HL-60 (cell line): ENCODE results near the gene ROBO4.

Experiments used
- DNase-seq, 2 experiments: peaks; one replicate each; pipeline ENCODE4 v3.0.0-alpha.2; 2010 to 2020; ENCODE audit warnings: low read depth in 1 of 2, low spot score in 1 of 2
- H3K27ac ChIP-seq: fragments of 250-450 bp; sonication (Bioruptor Pico); replicated peaks from 2 replicates; pipeline ENCODE4 v1.5.1; 2020; ENCODE audit warnings: mild to moderate bottlenecking, moderate library complexity
- H3K27me3 ChIP-seq: fragments of 250-450 bp; sonication (Bioruptor Pico); 2 replicates; pipeline ENCODE4 v1.5.1; 2021; ENCODE audit warnings: mild to moderate bottlenecking, moderate library complexity; ENCODE audit not compliant: insufficient read depth, poor library complexity, severe bottlenecking
- H3K4me3 ChIP-seq: replicated peaks from 2 replicates; pipeline ENCODE4 v1.5.1; 2011; ENCODE audit warnings: mild to moderate bottlenecking, control low read depth, low read length; ENCODE audit not compliant: insufficient read depth
- CTCF ChIP-seq: IDR thresholded peaks from one replicate; pipeline ENCODE4 v1.5.1; 2011; ENCODE audit warnings: low read length, control low read depth, inconsistent platforms; ENCODE audit not compliant: insufficient read depth
- GABPA ChIP-seq: IDR thresholded peaks from 2 replicates; pipeline ENCODE4 v1.6.1; 2012; ENCODE audit warnings: low read depth
- POLR2AphosphoS5 ChIP-seq: IDR thresholded peaks from 2 replicates; pipeline ENCODE4 v1.6.1; 2012; ENCODE audit warnings: low read depth
- SPI1 ChIP-seq: IDR thresholded peaks from 2 replicates; pipeline ENCODE4 v1.6.1; 2012; ENCODE audit warnings: low read depth, mild to moderate bottlenecking, borderline replicate concordance
- TF ChIP-seq, protein P1 (sequence below): IDR thresholded peaks from 2 replicates; pipeline ENCODE4 v1.6.1; 2012; ENCODE audit warnings: low read depth; ENCODE audit not compliant: insufficient replicate concordance

ROBO4 gene

DNA sequence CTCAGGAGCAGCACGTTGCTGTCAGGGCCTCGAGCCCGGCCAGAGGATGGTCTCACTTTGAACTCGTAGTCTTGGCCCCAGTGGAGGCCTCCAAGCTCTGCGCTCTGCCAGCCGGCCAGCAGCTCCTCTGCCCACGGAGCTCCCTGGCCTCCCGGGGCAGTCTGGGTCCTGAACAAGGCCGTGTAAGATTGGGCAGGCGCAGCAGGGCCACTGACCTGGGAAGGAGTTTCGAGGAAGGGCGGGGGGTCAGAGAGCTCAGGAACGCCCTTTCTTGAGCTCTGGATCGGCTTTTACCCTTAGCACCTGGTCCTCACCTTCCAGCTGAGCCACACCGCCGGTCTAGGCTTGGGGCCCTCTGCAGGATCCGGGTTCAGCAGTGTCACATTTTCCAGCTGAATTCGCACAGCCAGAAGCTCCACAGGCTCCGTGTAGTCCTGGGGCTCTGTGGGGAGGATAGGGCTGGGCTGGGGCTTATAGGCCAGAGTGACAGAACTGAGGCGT lies 2.1 kb downstream of the ROBO4 start:
- H3K27me3 ChIP-seq: peaks cover 2% of the 10 kb centered on the region
- no peak overlapping the region for H3K27ac ChIP-seq
- no peak for DNase-seq

GRCh38 chr11:124894606-124895430 lies 2.8 kb downstream of the ROBO4 start:
- Histone ChIP-seq H3K27ac (no peak overlapping the region), H3K27me3 (no peaks in the 10 kb centered on the region), H3K4me3 (no peak overlapping the region)
- TF ChIP-seq, protein P1, sequence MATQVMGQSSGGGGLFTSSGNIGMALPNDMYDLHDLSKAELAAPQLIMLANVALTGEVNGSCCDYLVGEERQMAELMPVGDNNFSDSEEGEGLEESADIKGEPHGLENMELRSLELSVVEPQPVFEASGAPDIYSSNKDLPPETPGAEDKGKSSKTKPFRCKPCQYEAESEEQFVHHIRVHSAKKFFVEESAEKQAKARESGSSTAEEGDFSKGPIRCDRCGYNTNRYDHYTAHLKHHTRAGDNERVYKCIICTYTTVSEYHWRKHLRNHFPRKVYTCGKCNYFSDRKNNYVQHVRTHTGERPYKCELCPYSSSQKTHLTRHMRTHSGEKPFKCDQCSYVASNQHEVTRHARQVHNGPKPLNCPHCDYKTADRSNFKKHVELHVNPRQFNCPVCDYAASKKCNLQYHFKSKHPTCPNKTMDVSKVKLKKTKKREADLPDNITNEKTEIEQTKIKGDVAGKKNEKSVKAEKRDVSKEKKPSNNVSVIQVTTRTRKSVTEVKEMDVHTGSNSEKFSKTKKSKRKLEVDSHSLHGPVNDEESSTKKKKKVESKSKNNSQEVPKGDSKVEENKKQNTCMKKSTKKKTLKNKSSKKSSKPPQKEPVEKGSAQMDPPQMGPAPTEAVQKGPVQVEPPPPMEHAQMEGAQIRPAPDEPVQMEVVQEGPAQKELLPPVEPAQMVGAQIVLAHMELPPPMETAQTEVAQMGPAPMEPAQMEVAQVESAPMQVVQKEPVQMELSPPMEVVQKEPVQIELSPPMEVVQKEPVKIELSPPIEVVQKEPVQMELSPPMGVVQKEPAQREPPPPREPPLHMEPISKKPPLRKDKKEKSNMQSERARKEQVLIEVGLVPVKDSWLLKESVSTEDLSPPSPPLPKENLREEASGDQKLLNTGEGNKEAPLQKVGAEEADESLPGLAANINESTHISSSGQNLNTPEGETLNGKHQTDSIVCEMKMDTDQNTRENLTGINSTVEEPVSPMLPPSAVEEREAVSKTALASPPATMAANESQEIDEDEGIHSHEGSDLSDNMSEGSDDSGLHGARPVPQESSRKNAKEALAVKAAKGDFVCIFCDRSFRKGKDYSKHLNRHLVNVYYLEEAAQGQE: no peak
- TF ChIP-seq SPI1: no peak
- no peak for TF ChIP-seq GABPA
- no peak for TF ChIP-seq POLR2AphosphoS5
- no peak for TF ChIP-seq CTCF
- no peak for DNase-seq

More for the DNA sequence above, 2.1 kb downstream of the ROBO4 start:
- TF ChIP-seq SPI1 (no peak), GABPA (no peak), POLR2AphosphoS5 (no peak), CTCF (no peak)
- TF ChIP-seq, protein P1: no peak
- no peak overlapping the region for H3K4me3 ChIP-seq

DNA sequence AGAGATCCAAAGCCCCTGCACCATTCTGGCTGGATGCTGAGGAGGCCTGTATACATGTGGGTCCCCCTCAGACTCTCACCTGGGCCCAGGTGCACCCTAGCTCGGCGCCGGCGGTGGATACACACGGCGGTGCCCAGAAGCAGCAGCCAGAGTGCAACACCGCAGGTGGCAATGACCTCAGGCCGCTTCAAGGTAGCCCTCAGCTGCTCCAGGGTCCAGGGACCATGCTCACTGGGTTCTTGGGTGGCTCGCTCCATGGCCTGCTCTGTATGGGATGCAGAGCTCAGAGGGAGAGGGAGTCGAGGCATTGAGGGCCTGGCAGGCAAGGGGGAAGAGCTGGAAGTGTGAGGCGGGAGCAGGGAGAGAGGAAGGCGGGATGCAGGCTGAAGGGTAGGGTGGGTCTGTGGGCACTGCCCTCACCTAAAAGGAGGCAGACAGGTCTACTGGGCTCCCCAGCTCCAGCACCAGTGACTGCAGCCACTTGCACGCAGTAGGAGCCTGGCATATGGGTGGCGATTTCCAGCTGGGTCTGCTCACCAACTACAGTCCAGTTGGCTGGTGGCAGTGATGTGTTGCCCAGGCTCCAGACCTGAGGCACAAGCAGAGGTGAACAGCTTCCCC lies 3.8 kb downstream of the ROBO4 start:
- Histone ChIP-seq H3K27me3 (no peaks in the 10 kb centered on the region), H3K4me3 (no peak overlapping the region), H3K27ac (no peak overlapping the region)
- no peak for DNase-seq
- TF ChIP-seq POLR2AphosphoS5 (no peak), GABPA (no peak), SPI1 (no peak), CTCF (no peak)
- TF ChIP-seq, protein P1: no peak
